ENCODE results near the gene PPP6R1.

The PPP6R1 gene

GRCh38 chr19:55259540-55260210 is 858 bp upstream of the PPP6R1 start:
- DNase-seq: no peak

- peak in 2 of 3 donors; percentile 26 to 58 for DNase-seq
These were observed 365 bp downstream of the PPP6R1 start for GRCh38 chr19:55258476-55258827.

- peak; percentile 56 to 69 (median 57) for DNase-seq
These were observed 1.1 kb downstream of the PPP6R1 start for GRCh38 chr19:55257461-55258420.

GRCh38 chr19:55256562-55257460 is 2.0 kb downstream of the PPP6R1 start:
- DNase-seq: peak in 1 of 3 donors; percentile 7

- peak; percentile 59 to 77 (median 65) for DNase-seq
These were observed 3.0 kb downstream of the PPP6R1 start for GRCh38 chr19:55255618-55256423.

GRCh38 chr19:55254625-55254977 is 4.2 kb downstream of the PPP6R1 start:
- peak in 1 of 3 donors; percentile 28 for DNase-seq

GRCh38 chr19:55253842-55254624 is 4.8 kb downstream of the PPP6R1 start:
- peak; percentile 82 to 85 (median 83) for DNase-seq

GRCh38 chr19:55252760-55253663 is 5.8 kb downstream of the PPP6R1 start:
- no peak for DNase-seq

- DNase-seq: peak; percentile 25 to 36 (median 33)
These were observed 7.3 kb downstream of the PPP6R1 start for GRCh38 chr19:55251341-55252081.

GRCh38 chr19:55250262-55251036 is 8.4 kb downstream of the PPP6R1 start:
- no peak for DNase-seq

GRCh38 chr19:55249841-55250240 is 9.0 kb downstream of the PPP6R1 start:
- DNase-seq: no peak

GRCh38 chr19:55248704-55249103 is 10.1 kb downstream of the PPP6R1 start:
- no peak for DNase-seq

GRCh38 chr19:55248166-55248675 is 10.6 kb downstream of the PPP6R1 start:
- DNase-seq: no peak

- DNase-seq: peak; percentile 49 to 77 (median 62)
These were observed 11.2 kb downstream of the PPP6R1 start for GRCh38 chr19:55247621-55248099.

- DNase-seq: no peak
These were observed 12.1 kb downstream of the PPP6R1 start for GRCh38 chr19:55246462-55247451.

GRCh38 chr19:55245236-55245904 is 13.4 kb downstream of the PPP6R1 start:
- no peak for DNase-seq
